ENCODE results near the gene EHD2.
A peak's percentile ranks its signal among the peaks of the same experiment; 100 is the strongest.

EHD2 gene

GRCh38 chr19:47691090-47691489, 22.1 kb upstream of the EHD2 start:
- no peak for DNase-seq (ENCODE audit: low spot score)

- no peak for DNase-seq (ENCODE audit: low spot score)
Measured at GRCh38 chr19:47691782-47692181, 21.4 kb upstream of the EHD2 start.

- DNase-seq (ENCODE audit: low spot score) = no peak
Measured at GRCh38 chr19:47693489-47693888, 19.7 kb upstream of the EHD2 start.

- no peak for DNase-seq (ENCODE audit: low spot score)
Measured at GRCh38 chr19:47693903-47694302, 19.3 kb upstream of the EHD2 start.

- no peak for DNase-seq (ENCODE audit: low spot score)
Measured at GRCh38 chr19:47694466-47695273, 18.6 kb upstream of the EHD2 start.

GRCh38 chr19:47695533-47696262, 17.5 kb upstream of the EHD2 start:
- DNase-seq (ENCODE audit: low spot score) = no peak

- DNase-seq (ENCODE audit: low spot score) = no peak
Measured at GRCh38 chr19:47696635-47697034, 16.6 kb upstream of the EHD2 start.

- peak; percentile 47 for DNase-seq (ENCODE audit: low spot score)
Measured at GRCh38 chr19:47697863-47698609, 15.2 kb upstream of the EHD2 start.

- DNase-seq (ENCODE audit: low spot score) = no peak
Measured at GRCh38 chr19:47698631-47699359, 14.4 kb upstream of the EHD2 start.

GRCh38 chr19:47699360-47699917, 13.8 kb upstream of the EHD2 start:
- DNase-seq (ENCODE audit: low spot score) = peak; percentile 21

GRCh38 chr19:47700934-47701716, 12.1 kb upstream of the EHD2 start:
- no peak for DNase-seq (ENCODE audit: low spot score)

GRCh38 chr19:47701717-47702552, 11.3 kb upstream of the EHD2 start:
- no peak for DNase-seq (ENCODE audit: low spot score)

- DNase-seq (ENCODE audit: low spot score) = no peak
Measured at GRCh38 chr19:47702671-47703070, 10.6 kb upstream of the EHD2 start.

- DNase-seq (ENCODE audit: low spot score) = no peak
Measured at GRCh38 chr19:47703301-47703700, 9.9 kb upstream of the EHD2 start.

GRCh38 chr19:47704024-47704423, 9.2 kb upstream of the EHD2 start:
- no peak for DNase-seq (ENCODE audit: low spot score)

GRCh38 chr19:47704656-47705055, 8.6 kb upstream of the EHD2 start:
- no peak for DNase-seq (ENCODE audit: low spot score)

- peak; percentile 69 for DNase-seq (ENCODE audit: low spot score)
Measured at GRCh38 chr19:47707135-47707925, 5.9 kb upstream of the EHD2 start.

- DNase-seq (ENCODE audit: low spot score) = no peak
Measured at GRCh38 chr19:47711652-47712242, 1.5 kb upstream of the EHD2 start.

- DNase-seq (ENCODE audit: low spot score) = no peak
Measured at GRCh38 chr19:47714339-47714738, 1.1 kb downstream of the EHD2 start.

Data from CD4-positive, alpha-beta T cell treated with Interleukin-6 at 100 ng/mL for 8 hours (primary cell).